Measurements from ENCODE around the gene P2RX4. TPM values are rescaled to one million over a fixed set of nuclear protein-coding genes. Genes with fewer than 3 reads are reported as not detected.
A peak's percentile ranks its signal among the peaks of the same experiment; 100 is the strongest.

Gene P2RX4
- total and polyA plus RNA-seq, 11 donors, result 3.2 to 27.4 (median 5.3) TPM

DNA sequence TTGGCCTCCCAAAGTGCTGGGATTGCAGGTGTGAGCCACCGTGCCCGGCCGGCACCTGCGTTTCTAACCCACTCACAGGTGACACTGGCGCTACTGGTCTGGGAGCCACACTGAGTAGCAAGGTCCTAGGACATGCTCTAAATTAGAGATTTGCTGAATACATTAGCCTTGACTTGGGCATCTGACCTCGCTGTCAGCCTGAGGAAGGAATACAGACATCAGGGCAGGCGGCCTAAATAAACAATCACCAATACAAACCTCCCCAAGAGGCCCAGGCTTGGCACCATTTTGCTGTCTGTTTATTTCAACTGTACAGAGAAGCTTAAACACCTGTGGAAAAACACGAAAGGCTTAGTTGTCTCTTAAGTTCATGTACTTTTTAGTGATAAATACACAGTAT is 27.5 kb downstream of the P2RX4 start:
- intact Hi-C loops (cut with DNase I), result no loop called here
- Histone ChIP-seq H3K27me3 (no peaks in the 10 kb centered on the region), H3K36me3 (peaks cover 0 to 58% (median 35%) of the 10 kb centered on the region in 9 donors), H3K4me1 (peaks cover 0 to 43% (median 0%) of the 10 kb centered on the region in 12 donors), H3K27ac (peak overlapping the region in 1 of 12 donors; percentile 24), H3K9me3 (no peaks in the 10 kb centered on the region), H3K4me3 (no peak overlapping the region)
- no peak for ATAC-seq
- TF ChIP-seq, protein P1, sequence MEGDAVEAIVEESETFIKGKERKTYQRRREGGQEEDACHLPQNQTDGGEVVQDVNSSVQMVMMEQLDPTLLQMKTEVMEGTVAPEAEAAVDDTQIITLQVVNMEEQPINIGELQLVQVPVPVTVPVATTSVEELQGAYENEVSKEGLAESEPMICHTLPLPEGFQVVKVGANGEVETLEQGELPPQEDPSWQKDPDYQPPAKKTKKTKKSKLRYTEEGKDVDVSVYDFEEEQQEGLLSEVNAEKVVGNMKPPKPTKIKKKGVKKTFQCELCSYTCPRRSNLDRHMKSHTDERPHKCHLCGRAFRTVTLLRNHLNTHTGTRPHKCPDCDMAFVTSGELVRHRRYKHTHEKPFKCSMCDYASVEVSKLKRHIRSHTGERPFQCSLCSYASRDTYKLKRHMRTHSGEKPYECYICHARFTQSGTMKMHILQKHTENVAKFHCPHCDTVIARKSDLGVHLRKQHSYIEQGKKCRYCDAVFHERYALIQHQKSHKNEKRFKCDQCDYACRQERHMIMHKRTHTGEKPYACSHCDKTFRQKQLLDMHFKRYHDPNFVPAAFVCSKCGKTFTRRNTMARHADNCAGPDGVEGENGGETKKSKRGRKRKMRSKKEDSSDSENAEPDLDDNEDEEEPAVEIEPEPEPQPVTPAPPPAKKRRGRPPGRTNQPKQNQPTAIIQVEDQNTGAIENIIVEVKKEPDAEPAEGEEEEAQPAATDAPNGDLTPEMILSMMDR (IDR thresholded peaks at IDR 0.05), result no peak
- no peak for TF ChIP-seq POLR2A (IDR thresholded peaks at IDR 0.05)
- DNase-seq, result no peak
- 73 to 92% (median 85%) methylated on average over 8 of the region's 8 CpGs for WGBS, 4 donors

DNA sequence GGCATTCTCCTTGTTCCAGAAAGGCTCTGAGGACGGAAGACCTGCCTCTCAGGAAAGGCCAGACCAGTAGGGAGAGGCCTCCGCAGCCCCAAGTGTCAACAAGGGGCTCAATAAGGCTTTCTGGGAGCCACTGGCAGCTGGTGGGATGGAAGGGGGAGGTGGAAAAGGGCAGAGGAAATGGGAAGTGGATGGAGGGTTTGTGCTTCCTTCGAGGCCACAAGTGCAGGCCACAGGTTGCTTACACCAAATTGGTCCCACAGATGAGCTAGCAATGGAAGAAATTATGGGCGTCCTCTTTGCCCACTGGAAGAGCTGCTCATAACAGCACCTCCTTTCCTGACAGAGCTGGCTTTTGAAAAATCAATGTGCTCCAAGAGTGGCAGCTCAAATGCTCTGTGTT is 28.2 kb downstream of the P2RX4 start:
- Histone ChIP-seq H3K9me3 (no peaks in the 10 kb centered on the region), H3K36me3 (peaks cover 0 to 52% (median 35%) of the 10 kb centered on the region in 9 donors), H3K27me3 (no peaks in the 10 kb centered on the region), H3K27ac (peak overlapping the region in 1 of 12 donors; percentile 74), H3K4me3 (no peak overlapping the region), H3K4me1 (peaks cover 0 to 43% (median 0%) of the 10 kb centered on the region in 12 donors)
- ATAC-seq (no peak), DNase-seq (no peak)
- TF ChIP-seq, protein P1 (IDR thresholded peaks at IDR 0.05), result no peak
- TF ChIP-seq POLR2A (IDR thresholded peaks at IDR 0.05), result no peak
- 85 to 91% (median 88%) methylated on average over 4 of the region's 4 CpGs for WGBS, 4 donors
- intact Hi-C loops (cut with DNase I), result no loop called here

DNA sequence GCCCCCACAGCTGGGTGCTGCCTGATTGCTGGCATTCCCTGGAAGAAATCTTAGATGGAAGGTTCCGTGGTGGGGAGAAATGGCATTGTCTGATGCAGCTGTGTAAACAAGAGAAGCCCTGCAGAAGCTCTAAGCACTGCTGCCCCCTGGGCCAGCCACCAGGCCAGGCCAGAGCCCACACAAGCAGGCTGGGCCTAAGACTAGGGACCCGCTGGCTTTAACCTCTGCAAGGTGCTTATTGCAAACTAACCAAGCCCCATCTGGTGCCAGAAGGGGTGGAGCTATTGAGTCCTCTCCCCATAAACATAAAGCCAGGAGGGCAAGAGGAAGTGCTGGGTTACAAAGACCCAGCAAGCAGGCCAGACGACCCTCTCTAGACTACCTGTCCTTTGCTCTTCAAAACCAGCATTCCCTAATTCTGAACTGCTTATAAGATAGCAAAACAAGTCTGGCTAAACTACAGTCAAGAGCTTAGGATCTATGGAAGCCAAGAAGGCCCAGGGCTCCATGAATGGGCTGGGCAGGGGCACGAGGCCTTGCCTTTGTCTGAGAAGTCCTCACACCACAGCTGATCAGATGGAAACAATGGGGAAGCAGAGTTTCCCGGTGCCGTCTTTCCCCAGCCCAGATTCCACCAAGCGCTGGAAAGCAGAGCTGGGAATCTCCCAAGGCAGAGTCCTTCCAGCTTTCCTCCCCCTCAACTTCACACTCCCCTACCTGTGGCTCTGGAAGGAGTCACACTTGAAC is 28.8 kb downstream of the P2RX4 start:
- 73 to 79% (median 74%) methylated on average over 7 of the region's 7 CpGs for WGBS, 4 donors
- peak overlapping the region in 2 of 12 donors; percentile 72 to 74 for H3K27ac ChIP-seq

More for the DNA sequence above, 28.8 kb downstream of the P2RX4 start:
- intact Hi-C loops (cut with DNase I), result no loop called here
- Histone ChIP-seq H3K9me3 (no peaks in the 10 kb centered on the region), H3K4me3 (no peak overlapping the region), H3K36me3 (peaks cover 0 to 52% (median 38%) of the 10 kb centered on the region in 9 donors), H3K27me3 (no peaks in the 10 kb centered on the region), H3K4me1 (peaks cover 0 to 43% (median 0%) of the 10 kb centered on the region in 12 donors)
- TF ChIP-seq, protein P1 (IDR thresholded peaks at IDR 0.05), result no peak
- no peak for TF ChIP-seq POLR2A (IDR thresholded peaks at IDR 0.05)
- DNase-seq, result no peak
- no peak for ATAC-seq

Measured in heart left ventricle (tissue), 16 donors.